GM12878 (cell line): ENCODE data around the gene SLIT1.

ENCODE experiments used
- CHD1 ChIP-seq: IDR thresholded peaks from 2 replicates; pipeline ENCODE4 v1.6.1; 2012; ENCODE audit warnings: low read depth, low read length, improper control_type of control experiment
- CTCF ChIP-seq, 3 experiments: IDR thresholded peaks in 2 of 3; conservative IDR thresholded peaks in 1 of 3; 2 replicates each; pipeline ENCODE4 v1.5.1; 2011; ENCODE audit warnings: low read depth in 3 of 3, low read length in 3 of 3, mild to moderate bottlenecking in 3 of 3, control low read depth in 2 of 3, moderate library complexity in 2 of 3, inconsistent platforms in 1 of 3, mixed read lengths in 1 of 3; ENCODE audit not compliant: control insufficient read depth in 2 of 3, insufficient read depth in 1 of 3; ENCODE audit errors: extremely low read depth in 1 of 3
- SUPT20H ChIP-seq: IDR thresholded peaks from 2 replicates; pipeline ENCODE4 v1.6.1; 2011; ENCODE audit warnings: low read depth, mild to moderate bottlenecking, low read length, moderate library complexity, borderline replicate concordance; ENCODE audit not compliant: control insufficient read depth

- TF ChIP-seq SUPT20H (no peak), CTCF (IDR thresholded peaks at IDR 0.05 in 2 of 3, conservative IDR thresholded peaks at IDR 0.05 in 1 of 3; ENCODE audit: control insufficient read depth in 2 of 3, extremely low read depth in 1 of 3, insufficient read depth in 1 of 3, low read depth in 3 of 3, low read length in 3 of 3) (no peak), CHD1 (no peak)
Observed at GRCh38 chr10:96972264-96972663, 213.5 kb downstream of the SLIT1 start.
